ENCODE data around the gene PAM. TPM values are rescaled to one million over a fixed set of nuclear protein-coding genes. Genes with fewer than 3 reads are reported as not detected.
"Not testable (repeated sequence)": the region's sequence is repeated elsewhere in the genome, so short reads cannot be mapped to it uniquely, and the experiment has no call there.

Gene PAM
- total RNA-seq, 2 donors from 2014 or later, result 2,512 to 4,531 TPM

DNA sequence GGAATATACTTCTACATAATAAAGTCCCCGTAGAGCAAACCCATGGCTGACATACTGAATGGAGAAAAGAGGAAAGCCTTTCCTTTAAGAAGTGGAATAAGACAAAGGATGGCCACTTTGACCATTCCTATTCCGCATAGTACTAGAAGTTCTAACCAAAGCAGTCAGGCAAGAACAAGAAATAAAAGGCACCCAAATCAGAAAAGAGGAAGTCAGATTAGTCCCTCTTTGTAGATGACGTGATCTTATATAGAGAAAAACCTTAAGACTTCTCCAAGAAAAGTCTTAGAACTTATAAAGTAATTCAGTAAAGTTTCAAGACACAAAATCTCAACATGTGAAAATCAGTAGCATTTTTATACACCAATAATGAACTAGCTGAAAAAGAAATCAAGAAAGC, 231.0 kb downstream of the PAM start:
- DNase-seq (ENCODE audit: low spot score), result no peak
- H3K4me1 ChIP-seq, result no peaks in the 10 kb centered on the region
- no peaks in the 10 kb centered on the region for H3K27me3 ChIP-seq
- TF ChIP-seq, protein P1, sequence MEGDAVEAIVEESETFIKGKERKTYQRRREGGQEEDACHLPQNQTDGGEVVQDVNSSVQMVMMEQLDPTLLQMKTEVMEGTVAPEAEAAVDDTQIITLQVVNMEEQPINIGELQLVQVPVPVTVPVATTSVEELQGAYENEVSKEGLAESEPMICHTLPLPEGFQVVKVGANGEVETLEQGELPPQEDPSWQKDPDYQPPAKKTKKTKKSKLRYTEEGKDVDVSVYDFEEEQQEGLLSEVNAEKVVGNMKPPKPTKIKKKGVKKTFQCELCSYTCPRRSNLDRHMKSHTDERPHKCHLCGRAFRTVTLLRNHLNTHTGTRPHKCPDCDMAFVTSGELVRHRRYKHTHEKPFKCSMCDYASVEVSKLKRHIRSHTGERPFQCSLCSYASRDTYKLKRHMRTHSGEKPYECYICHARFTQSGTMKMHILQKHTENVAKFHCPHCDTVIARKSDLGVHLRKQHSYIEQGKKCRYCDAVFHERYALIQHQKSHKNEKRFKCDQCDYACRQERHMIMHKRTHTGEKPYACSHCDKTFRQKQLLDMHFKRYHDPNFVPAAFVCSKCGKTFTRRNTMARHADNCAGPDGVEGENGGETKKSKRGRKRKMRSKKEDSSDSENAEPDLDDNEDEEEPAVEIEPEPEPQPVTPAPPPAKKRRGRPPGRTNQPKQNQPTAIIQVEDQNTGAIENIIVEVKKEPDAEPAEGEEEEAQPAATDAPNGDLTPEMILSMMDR (IDR thresholded peaks at IDR 0.05), result no peak
- no peaks in the 10 kb centered on the region for H3K9me3 ChIP-seq
- H3K27ac ChIP-seq, result no peak overlapping the region
- peaks cover 27% of the 10 kb centered on the region for H3K36me3 ChIP-seq
- no peak overlapping the region for H3K4me3 ChIP-seq

DNA sequence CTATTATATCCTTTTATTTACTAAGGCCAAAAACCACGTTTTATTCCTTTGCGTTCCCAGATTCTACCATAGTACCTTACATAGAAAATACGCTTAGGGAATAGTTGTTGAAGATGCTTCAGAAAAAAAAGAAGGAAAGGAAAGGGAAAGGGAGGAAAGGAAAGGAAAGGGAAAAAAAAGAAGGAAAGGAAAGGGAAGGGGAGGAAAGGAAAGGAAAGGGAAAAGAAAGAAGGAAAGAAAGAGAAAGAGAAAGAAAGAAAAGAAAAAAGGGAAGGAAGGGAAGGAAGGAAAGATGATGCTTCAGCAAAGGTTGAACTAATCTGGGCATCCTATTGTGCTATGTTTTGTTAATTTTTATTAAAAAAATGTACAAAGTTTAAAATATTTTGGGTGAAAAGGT, 233.4 kb downstream of the PAM start:
- DNase-seq (ENCODE audit: low spot score), result no peak
- Histone ChIP-seq H3K27ac (no peak overlapping the region), H3K4me3 (no peak overlapping the region), H3K36me3 (peaks cover 15% of the 10 kb centered on the region), H3K9me3 (no peaks in the 10 kb centered on the region), H3K4me1 (peaks cover 0 to 5% of the 10 kb centered on the region in 2 donors), H3K27me3 (no peaks in the 10 kb centered on the region)
- TF ChIP-seq, protein P1 (IDR thresholded peaks at IDR 0.05), result no peak

DNA sequence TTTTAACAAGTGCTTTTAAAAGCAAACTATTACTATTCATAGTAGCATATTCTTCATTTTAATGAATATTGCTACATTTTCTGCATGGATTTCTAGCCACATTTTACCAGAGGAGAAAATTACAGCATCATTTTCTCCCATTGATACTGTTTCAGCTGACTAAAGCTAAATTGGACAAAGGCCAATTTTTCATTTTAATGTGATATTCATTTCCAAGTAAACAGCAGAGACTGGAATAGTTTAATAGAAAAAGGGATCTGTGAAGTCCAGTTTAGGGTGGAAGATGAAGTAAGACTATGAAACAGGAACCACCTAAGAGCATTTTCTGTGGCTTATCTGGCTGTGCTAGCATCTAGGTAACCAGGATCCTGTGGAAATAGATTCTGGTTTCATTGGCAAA, 236.7 kb downstream of the PAM start:
- H3K4me1 ChIP-seq, result peaks cover 0 to 9% of the 10 kb centered on the region in 2 donors
- no peaks in the 10 kb centered on the region for H3K27me3 ChIP-seq
- TF ChIP-seq, protein P1 (IDR thresholded peaks at IDR 0.05), result no peak
- H3K36me3 ChIP-seq, result peaks cover 22% of the 10 kb centered on the region
- H3K9me3 ChIP-seq, result no peaks in the 10 kb centered on the region
- no peak for DNase-seq (ENCODE audit: low spot score)
- H3K27ac ChIP-seq, result no peak overlapping the region
- no peak overlapping the region for H3K4me3 ChIP-seq

DNA sequence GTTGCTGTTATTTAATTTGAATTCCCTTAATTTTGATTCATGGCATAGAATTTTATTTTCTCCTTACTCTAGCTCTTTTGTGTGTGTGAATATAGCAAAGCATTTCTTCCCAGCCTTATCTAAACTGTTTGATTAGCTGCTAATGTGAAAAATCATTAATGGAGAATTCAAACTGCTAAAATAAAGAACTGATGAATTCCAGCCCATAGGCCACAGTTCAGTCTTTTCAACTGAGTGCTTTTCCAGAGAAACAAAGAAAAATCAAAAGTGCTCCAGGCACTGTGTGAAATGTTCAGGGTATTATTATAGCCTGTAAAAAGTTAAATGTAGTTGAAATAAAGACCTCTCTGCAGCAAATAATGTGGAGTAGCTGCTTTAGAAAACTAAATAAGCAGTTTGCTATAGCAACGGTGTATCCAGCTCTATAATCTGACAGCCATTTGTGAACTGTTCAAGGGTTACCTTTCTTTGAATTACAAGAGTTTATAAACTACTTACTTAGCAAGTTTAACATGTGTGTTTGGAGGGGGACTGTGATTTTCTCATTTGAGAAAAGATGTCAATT, 241.0 kb downstream of the PAM start:
- TF ChIP-seq, protein P1 (IDR thresholded peaks at IDR 0.05), result no peak
- H3K36me3 ChIP-seq, result peaks cover 39% of the 10 kb centered on the region
- H3K4me3 ChIP-seq, result no peak overlapping the region
- no peak overlapping the region for H3K27ac ChIP-seq
- no peaks in the 10 kb centered on the region for H3K27me3 ChIP-seq
- no peaks in the 10 kb centered on the region for H3K9me3 ChIP-seq
- H3K4me1 ChIP-seq, result peaks cover 0 to 17% of the 10 kb centered on the region in 2 donors
- DNase-seq (ENCODE audit: low spot score), result no peak

DNA sequence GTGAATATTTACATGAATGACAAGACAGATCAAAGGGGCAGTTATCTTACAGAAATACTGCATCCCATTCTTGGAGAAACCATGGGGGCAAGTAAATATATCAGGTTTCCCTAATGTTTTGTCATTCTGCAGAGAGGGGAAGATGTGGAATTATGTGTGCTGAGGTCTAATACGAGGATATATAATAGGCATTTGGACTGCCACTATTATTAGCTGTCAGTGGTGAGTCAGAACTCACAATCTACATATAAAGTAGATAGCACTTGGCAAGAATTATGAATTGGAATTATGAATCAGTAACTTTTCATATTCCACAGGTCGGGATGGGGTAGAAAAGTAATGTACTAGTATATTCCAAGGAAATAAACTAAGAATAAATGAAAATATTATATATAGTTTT, 243.1 kb downstream of the PAM start:
- TF ChIP-seq, protein P1 (IDR thresholded peaks at IDR 0.05), result no peak
- H3K4me1 ChIP-seq, result peaks cover 0 to 15% of the 10 kb centered on the region in 2 donors
- H3K9me3 ChIP-seq, result no peaks in the 10 kb centered on the region
- peaks cover 41% of the 10 kb centered on the region for H3K36me3 ChIP-seq
- DNase-seq (ENCODE audit: low spot score), result no peak
- no peaks in the 10 kb centered on the region for H3K27me3 ChIP-seq
- H3K4me3 ChIP-seq, result no peak overlapping the region
- no peak overlapping the region for H3K27ac ChIP-seq

DNA sequence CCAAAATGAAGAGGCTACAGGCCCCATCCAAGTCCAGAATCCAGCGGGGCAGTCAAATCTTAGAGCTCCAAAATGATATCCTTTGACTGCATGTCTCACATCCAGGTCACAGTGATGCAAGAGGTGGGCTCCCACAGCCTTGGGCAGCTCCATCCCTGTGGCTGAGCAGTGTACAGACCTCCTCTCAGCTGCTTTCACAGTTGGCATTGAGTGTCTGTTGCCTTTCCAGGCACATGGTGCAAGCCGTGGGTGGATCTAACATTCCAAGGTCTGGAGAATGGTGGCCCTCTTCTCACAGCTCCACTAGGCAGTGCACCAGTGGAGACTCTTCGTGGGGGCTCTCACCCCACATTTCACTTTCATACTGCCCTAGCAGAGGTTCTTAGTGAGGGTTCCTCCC, 244.1 kb downstream of the PAM start:
- no peak for DNase-seq (ENCODE audit: low spot score)
- Histone ChIP-seq H3K27me3 (no peaks in the 10 kb centered on the region), H3K9me3 (no peaks in the 10 kb centered on the region), H3K4me1 (peaks cover 0 to 15% of the 10 kb centered on the region in 2 donors), H3K27ac (no peak overlapping the region), H3K4me3 (no peak overlapping the region), H3K36me3 (peaks cover 36% of the 10 kb centered on the region)
- TF ChIP-seq, protein P1 (IDR thresholded peaks at IDR 0.05), result no peak

DNA sequence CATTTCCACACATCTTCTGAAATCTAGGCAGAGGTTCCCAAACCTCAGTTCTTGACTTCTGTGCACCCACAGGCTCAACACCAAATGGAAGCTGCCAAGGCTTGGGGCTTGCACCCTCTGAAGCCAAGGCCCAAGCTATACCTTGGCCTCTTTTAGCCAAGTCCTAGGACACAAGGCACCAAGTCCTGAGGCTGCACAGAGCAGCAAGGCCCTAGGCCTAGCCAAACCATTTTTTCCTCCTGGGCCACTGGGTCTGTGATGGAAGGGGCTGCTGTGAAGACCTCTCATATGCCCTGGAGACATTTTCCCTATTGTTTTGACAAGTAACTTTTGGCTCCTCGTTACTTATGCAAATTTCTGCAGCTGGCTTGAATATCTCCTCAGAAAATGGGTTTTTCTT, 244.5 kb downstream of the PAM start:
- Histone ChIP-seq H3K36me3 (peaks cover 40% of the 10 kb centered on the region), H3K4me1 (peaks cover 0 to 15% of the 10 kb centered on the region in 2 donors)
- H3K27me3 ChIP-seq; H3K4me3 ChIP-seq; H3K9me3 ChIP-seq; DNase-seq (ENCODE audit: low spot score); H3K27ac ChIP-seq: not testable (repeated sequence)
